GM19238 (cell line): ENCODE measurements around the gene CNN2.

Experiments
- DNase-seq: peaks from one replicate; pipeline ENCODE4 v3.0.0; 2011; ENCODE audit warnings: low spot score; ENCODE audit not compliant: insufficient read length

CNN2 gene

DNA sequence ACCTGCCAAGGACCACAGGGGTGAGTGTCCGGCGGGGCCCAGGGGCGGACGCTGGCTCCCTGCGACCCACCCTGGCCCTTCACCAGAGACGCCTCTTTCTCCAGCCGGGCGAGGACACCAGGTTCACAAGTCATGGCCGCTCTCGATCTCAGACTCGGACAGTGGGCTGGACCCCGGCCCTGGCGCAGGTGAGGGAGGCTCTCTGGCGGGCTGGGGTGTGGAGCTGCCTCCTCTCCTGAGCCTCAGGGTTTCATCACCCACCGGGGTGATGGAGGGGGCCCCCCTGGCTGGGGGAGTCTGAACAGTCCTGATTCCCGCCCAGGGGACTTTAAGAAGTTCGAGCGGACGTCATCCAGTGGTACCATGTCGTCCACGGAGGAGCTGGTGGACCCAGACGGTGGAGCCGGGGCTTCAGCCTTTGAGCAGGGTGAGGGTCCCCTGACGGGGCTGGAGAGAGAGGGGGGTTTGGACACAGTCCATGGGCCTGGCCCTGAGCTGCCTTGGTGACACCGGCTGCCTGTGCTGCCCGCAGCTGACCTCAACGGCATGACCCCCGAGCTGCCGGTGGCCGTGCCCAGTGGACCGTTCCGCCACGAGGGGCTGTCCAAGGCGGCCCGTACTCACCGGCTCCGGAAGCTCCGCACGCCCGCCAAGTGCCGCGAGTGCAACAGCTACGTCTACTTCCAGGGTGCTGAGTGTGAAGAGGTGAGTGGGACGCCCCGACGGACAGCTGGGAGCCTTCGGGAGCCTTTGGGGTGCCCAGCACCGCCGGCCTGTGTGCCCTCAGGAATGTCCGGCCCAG lies 54.2 kb downstream of the CNN2 start:
- DNase-seq = no peak

GRCh38 chr19:1081301-1082164 lies 55.1 kb downstream of the CNN2 start:
- no peak for DNase-seq

- DNase-seq = peak; percentile 50
These were observed 55.9 kb downstream of the CNN2 start for GRCh38 chr19:1082165-1082927.

DNA sequence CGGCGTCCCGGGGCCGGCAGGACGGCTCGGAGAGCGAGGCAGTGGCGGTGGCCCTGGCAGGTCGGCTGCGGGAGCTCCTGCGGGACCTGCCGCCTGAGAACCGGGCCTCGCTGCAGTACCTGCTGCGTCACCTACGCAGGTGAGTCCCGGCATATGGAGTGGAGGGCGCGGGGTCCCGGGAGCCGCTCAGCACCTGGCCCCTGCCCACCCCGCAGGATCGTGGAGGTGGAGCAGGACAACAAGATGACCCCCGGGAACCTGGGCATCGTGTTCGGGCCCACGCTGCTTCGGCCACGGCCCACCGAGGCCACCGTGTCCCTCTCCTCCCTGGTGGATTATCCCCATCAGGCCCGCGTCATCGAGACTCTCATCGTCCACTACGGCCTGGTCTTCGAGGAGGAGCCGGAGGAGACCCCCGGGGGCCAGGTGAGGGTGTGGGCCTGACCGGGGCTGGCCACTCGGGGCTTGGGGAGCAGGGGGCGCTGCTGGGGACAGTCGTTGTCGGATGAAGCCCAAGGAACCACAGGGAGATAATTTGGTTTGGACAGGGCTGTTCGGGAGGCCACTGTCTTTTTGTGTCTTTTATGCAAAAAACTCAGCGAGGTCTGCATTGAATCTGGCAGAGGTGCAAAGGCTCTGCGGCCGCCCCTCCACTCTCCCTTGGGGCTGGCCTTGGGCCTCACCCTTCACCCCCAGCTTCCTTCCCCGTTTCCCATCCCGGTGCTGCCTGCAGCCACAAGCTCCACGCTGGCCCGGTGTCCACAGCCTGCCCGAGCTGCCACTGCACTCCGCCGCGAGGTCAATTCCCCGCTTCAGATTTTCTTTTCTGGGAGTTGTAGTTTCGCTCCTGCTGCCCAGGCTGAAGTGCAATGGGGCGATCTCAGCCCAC lies 56.8 kb downstream of the CNN2 start:
- DNase-seq = no peak

- DNase-seq = no peak
These were observed 57.8 kb downstream of the CNN2 start for GRCh38 chr19:1084024-1084868.

- no peak for DNase-seq
These were observed 58.7 kb downstream of the CNN2 start for GRCh38 chr19:1085053-1085658.

DNA sequence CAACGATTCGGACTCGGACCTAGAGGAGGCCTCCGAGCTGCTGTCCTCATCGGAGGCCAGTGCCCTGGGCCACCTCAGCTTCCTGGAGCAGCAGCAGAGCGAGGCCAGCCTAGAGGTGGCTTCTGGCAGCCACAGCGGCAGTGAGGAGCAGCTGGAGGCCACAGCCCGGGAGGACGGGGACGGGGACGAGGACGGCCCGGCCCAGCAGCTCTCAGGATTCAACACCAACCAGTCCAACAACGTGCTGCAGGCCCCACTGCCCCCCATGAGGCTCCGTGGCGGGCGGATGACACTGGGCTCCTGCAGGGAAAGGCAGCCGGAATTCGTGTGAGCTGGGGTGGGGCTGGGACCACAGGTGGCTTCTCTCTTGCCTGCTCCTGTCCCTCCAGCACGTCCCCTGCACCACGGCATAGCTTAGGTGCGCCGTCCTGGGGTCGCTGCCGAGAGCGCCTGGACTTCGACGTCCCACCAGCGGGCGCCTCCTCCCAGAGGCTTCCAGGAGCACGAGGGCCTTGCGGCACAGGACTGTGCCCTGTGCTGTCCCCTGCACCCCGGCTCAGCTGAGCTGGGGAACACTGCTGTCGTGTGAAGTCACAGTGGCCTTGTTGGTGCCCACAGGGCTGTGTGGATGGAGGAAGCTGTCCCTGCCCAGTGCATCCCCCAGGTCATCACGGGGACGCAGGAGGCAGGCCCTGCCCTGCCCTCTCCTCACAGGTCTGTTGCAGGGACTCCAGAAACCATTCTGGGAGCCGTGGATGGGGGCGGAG lies 59.5 kb downstream of the CNN2 start:
- no peak for DNase-seq

DNA sequence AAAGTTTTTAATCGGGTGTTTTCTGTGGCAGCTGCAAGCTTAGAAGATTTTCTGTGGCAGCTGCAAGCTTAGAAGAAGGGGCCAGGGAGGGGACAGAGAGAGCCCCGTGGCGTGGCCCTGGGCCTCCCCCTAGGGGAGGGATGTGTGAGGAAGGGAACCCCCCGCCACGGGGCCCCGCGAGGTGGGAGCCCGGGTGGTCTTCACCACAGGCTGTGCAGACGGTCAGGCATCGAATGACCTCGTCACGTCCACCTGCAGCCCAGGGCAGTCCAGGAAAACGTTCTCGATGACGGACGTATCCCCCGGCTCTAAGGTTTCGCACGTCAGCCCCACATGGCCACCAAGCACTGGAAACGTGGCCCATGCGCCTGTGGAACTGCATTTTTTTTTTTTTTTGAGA lies 60.2 kb downstream of the CNN2 start:
- DNase-seq = no peak

DNA sequence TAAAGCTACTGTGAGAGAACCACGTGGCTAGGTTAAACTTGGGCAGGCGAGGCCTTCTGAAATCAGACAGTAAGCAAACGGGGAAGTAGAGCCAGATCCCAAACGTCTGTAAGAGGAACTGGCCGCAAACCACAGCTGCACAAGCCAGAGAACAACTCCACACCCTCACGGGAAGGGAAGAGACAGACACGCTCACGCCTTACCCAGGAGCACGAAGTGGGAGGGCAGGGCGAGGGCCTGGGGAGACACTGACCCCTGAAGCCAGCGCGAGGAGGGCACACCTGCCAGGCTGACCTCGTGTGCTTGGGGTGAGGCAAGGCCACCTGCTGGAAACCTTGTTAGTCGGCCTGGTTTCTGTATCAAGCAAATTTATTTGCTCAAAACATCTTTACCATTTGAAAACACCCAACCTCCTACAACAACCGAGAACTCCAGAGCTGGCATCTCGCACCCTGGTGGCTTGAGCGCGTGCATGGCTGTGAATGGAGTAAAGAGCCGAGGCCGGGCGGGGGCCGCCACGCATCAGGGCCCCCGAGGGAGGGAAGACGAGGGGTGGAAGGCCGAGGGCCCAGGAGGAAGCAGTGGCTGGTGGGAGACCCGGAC lies 61.5 kb downstream of the CNN2 start:
- DNase-seq = no peak

- DNase-seq = no peak
These were observed 62.1 kb downstream of the CNN2 start for GRCh38 chr19:1088416-1089010.
